HG02759 (cell line): ENCODE results near the gene PHF19.

Experiments
- ATAC-seq: cut with Tn5 transposase; IDR thresholded peaks from one replicate; pipeline ENCODE4 v1.9.1; 2021; ENCODE audit warnings: mild to moderate bottlenecking, moderate library complexity; ENCODE audit not compliant: unreplicated experiment

The PHF19 gene

GRCh38 chr9:120876842-120877240, at the start of gene PHF19:
Gene PHF19, minus strand, starts transcription at chr9:120877188. Its CDS starts 2,447 bp downstream, at chr9:120874741.
- ATAC-seq, result peak; percentile 20

- ATAC-seq, result peak; percentile 25
Observed at GRCh38 chr9:120926397-120926928, 49.5 kb upstream of the PHF19 start, which contains the start of gene TRAF1. Gene TRAF1, minus strand, starts transcription at chr9:120926796. Its CDS starts 721 bp downstream, at chr9:120926075.

- ATAC-seq, result peak; percentile 46
Observed at GRCh38 chr9:120925535-120926396, 48.8 kb upstream of the PHF19 start.

GRCh38 chr9:120924698-120925534, 47.9 kb upstream of the PHF19 start:
- ATAC-seq, result no peak

DNA sequence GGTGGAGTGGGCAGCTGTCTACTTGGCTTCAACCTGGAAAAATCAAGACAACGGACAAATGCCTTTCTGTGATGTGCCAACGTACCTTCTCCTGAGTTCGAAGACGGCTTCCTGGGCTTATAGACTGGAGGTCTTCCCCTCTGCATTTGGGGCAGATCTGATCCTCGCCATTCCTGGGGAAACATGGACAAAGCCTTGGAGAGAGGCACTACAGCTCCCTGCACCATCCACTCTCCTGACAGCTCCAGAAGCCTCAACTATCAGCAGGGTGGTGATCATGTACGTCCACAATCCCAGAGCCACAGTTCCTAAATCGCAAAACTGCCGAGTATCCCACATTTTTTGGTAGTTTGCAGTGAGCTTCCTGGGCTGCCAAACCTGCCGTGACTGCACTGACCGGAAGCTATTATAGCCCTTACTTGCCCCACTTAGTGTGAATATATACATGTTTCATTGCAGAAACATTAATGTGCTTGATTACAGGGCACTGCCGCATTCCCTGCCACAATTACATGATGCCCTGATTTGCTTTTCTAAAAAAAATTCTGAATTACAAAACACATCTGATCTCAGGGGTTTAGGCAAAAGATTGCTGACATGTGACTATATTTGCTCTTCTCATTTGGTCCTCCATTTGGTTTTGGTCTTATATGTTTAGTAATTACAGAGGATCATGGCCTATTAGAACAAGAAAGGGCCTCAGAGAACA, 46.8 kb upstream of the PHF19 start:
- ATAC-seq, result no peak

- ATAC-seq, result no peak
Observed at GRCh38 chr9:120922404-120923195, 45.6 kb upstream of the PHF19 start.

DNA sequence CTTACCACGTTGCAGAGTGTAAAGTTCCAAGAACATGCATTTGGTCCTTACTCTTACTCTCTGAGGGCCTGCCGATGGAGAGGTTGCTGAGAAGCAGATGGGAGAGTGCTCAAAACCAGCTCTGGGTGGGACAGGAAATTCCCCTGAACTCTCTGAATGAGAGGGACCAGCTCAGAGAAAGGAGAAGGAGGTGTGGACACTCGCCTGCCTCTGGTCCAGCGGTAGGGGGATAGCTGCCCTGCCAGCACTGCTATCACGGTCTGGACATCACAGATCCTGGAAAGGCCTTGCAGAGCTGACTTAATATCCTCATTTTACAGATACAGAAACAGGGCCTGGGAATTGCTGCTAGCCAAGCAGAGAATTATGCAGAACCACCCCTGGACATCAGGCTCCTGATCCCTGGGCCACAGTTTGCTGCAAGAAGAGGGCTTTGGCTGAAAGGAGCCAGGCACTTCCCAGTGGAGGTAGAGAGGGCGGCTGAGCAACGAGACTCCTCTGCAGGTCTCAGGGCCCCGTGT, 44.7 kb upstream of the PHF19 start:
- no peak for ATAC-seq

DNA sequence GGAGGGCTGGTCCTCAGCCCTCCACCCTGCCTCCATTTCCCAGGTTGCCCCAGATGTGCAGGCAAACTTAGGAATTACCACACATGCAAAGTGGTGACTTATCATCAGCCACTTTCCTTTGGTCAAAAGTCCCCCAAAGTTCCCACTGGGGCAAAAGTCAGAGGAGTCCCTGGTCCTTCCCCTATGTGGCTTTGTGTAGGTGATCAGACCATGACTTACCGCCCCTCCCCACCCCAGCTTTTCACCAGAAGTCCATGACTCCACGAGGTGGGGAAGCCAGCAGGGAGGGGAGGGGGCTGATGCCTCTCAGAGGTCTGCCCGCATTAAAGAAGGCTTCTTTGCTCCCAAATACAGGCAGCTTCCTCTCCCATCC, 43.8 kb upstream of the PHF19 start:
- peak; percentile 43 for ATAC-seq

DNA sequence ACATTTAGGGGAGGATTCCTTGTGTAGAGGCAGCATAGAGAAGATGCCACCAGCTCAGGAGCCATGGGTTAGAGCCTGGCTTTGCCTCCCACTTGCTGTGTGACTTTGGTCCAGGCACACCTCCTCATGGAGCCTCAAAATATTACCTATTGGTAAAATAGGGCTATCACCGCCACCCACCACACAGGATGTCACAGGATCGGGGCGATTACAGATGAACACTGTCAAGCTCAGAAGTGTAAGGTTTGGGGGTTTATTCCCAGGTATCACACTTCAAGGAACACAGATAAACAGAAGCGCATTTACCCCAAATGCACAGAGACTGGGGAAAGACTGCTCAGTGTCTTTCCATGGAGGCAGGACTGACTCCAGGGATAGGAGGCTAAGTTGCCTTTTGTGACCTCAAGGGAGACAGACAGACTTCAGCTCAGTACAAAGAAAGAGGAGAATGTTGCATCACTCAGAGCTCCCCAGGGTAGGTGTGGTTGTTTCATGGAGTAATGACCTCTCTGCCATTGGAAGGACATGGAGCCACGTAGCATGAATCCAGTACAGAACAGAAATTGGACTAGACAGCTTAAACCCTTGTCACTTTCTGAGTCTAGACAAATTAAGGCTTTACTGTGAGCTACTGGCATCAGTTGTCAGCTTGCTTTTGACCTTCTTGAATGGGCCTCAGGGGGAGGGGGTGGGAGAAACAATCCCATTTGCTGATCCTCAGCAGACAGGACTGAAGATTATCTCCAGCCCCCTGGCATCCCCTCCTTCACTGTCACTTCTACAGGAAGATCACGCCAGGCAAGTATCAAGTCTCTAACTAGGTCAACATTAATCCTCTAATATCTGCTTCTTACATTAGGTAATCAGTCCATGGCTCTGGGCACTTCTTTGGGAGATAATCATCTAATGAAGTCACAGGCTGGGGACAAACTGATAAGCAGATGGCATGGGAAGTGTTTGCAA, 43.1 kb upstream of the PHF19 start:
- no peak for ATAC-seq

GRCh38 chr9:120918931-120919842, 42.2 kb upstream of the PHF19 start:
- no peak for ATAC-seq

DNA sequence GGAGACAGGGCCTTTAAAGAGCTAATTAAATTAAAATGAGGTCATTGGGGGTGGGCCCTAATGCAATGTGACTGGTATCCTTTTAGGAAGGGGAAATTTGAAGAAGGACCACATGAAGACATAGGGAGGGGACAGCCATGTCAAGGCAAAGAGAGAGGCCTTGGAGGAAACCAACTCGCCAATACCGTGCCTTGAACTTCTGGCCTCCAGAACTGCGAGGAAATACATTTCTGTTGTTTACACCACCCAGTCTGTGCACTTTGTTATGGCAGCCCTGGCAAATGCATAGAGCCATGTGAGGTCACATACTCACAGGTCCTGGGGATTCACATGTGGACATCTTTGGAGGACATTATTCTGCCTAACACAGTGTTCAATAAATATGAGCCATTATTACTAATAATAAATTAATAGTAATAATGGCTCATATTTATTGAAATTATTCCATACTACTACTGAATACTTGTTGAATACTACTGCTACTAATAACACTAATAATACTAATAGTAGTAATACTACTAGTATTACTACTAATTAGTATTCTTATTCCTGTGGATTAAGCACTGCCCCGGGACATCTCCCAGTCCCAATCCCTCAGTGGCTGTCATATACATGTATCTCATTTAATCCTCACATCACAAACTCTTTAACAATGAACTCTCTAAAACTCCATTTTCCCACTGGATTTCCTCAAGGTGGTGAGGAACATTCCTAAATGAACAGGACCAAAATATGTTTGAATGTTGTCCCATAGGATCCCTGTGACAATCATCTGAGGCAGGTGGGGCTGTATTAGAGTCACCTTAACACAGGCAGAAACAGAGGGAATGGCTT, 41.2 kb upstream of the PHF19 start:
- ATAC-seq, result no peak

DNA sequence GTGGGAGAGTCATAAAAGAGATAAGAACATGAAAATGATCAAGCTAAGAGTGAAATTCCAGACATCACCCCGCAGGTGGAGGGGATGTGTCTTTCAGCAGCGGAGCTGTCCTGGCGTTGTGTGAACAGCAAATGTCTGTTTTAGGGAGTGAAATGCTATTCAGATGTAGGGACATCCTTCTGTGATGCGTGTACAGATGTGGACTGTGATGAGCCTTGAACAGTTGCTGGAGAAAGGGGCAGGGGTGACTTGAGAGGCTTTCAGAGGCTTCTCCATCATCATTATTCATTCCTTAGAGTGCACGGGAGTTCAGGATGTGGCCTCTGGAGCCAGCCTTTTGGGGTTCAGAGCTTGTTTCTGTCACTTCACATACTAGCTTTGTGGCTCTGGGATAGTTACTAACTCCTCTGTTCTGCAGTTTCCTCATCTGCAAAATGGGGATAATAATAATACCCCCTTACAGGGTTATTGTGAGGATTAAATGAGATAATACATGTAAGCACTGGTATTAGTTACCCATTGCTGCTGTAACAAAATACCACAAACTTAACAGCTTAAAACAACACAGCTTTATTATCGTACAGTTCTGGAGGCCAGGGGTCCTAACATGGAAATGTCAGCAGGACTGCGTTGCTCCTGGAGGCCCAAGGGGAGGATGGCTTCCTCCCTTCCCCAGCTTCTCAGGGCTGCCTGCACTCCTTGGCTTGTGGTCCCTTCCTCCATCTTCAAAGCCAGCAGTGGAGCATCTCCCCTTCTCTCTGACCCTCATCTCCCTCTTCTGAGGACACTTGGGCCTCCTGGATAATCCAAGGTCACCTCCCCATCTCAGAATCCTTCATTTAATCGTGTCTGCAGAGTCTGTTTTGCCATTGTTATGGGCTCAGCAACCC, 40.2 kb upstream of the PHF19 start:
- ATAC-seq, result no peak

GRCh38 chr9:120916588-120916987, 39.6 kb upstream of the PHF19 start:
- ATAC-seq, result no peak

- no peak for ATAC-seq
Observed at GRCh38 chr9:120915854-120916470, 39.0 kb upstream of the PHF19 start.

- no peak for ATAC-seq
Observed at GRCh38 chr9:120914953-120915352, 38.0 kb upstream of the PHF19 start.
